Liver (tissue), 3 donors: ENCODE measurements around the gene AREL1.

ENCODE experiments used
- CTCF ChIP-seq: fragments of 150-350 bp; IDR thresholded peaks from 2 replicates; pipeline ENCODE4 v1.5.1; 2017; ENCODE audit warnings: improper control_type of control experiment, low read depth, low read length; ENCODE audit not compliant: missing input control
- MAX ChIP-seq: IDR thresholded peaks from 2 replicates; pipeline ENCODE4 v1.6.1; 2016; ENCODE audit warnings: antibody characterized with exemption
- REST ChIP-seq: IDR thresholded peaks from 2 replicates; pipeline ENCODE4 v1.6.1; 2016; ENCODE audit warnings: antibody characterized with exemption, mild to moderate bottlenecking
- TAF1 ChIP-seq: conservative IDR thresholded peaks from 2 replicates; pipeline ENCODE4 v1.6.1; 2016; ENCODE audit warnings: antibody characterized with exemption, mild to moderate bottlenecking
- TF ChIP-seq, protein P1 (sequence below): IDR thresholded peaks from 2 replicates; pipeline ENCODE4 v1.6.1; 2016; ENCODE audit warnings: antibody characterized with exemption
- donor health status: healthy.
- donor health status: healthy.

DNA sequence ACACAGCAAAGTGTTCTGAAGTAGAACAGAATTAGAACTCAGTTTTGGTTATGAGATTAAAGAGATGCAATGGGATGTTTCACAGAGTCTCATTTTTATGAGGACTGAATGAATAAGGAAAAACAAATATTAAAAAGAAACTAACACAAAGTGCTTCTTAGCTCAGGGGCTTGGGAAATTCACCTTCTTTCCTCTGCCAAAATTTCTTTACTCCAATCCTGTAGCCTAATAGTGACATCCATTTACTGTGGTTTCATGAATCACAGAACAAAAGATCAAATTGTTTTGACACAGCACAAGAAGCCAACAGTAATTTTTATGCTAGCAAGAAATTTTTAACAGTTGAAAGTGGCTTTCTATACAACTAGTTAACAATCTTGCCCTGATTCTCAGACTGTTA is 37.7 kb downstream of the AREL1 start:
- no peak for TF ChIP-seq TAF1
- TF ChIP-seq CTCF: no peak
- TF ChIP-seq, protein P1, sequence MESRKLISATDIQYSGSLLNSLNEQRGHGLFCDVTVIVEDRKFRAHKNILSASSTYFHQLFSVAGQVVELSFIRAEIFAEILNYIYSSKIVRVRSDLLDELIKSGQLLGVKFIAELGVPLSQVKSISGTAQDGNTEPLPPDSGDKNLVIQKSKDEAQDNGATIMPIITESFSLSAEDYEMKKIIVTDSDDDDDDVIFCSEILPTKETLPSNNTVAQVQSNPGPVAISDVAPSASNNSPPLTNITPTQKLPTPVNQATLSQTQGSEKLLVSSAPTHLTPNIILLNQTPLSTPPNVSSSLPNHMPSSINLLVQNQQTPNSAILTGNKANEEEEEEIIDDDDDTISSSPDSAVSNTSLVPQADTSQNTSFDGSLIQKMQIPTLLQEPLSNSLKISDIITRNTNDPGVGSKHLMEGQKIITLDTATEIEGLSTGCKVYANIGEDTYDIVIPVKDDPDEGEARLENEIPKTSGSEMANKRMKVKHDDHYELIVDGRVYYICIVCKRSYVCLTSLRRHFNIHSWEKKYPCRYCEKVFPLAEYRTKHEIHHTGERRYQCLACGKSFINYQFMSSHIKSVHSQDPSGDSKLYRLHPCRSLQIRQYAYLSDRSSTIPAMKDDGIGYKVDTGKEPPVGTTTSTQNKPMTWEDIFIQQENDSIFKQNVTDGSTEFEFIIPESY: no peak
- TF ChIP-seq REST: no peak
- no peak for TF ChIP-seq MAX
